GM10847 (cell line): ENCODE data around the gene PLLP.

Source experiments
- POLR2A ChIP-seq: IDR thresholded peaks from 2 replicates; pipeline ENCODE4 v1.6.1; 2011; ENCODE audit not compliant: insufficient read length; ENCODE audit errors: extremely low read depth

The PLLP gene

DNA sequence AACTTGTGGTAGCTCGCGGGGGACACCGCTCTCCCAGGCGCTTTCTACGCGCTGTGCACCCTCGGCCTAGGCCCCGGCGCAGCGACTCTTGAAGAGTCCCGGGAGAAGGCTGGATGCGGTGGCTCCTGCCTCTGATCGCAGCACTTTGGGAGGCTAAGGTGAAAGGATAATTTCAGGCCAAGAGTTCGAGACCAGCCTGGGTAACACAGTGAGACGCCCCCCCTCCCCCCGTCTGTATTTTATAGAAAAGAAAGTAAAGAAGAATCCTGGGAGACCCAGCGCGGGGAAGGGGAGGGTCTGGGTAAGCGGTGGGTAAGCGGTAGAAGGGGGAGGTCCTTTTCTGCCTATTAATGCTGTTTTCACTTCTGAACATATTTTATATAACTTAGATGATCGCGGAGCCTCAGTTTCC lies 486 bp upstream of the PLLP start:
- TF ChIP-seq POLR2A, result no peak

DNA sequence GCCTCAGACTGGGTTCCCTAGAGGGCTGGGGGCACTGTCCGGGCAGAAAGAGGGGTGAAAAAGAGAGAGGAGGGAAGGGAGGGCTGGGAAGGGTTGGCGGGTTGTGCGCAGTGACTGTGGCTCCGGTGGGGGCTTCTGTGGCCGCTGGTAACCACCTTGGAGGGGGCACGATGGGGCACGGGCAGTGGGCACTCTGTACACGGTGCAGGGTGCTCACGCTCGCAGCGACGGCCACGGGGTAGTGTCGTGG lies 588 bp downstream of the PLLP start:
- no peak for TF ChIP-seq POLR2A

DNA sequence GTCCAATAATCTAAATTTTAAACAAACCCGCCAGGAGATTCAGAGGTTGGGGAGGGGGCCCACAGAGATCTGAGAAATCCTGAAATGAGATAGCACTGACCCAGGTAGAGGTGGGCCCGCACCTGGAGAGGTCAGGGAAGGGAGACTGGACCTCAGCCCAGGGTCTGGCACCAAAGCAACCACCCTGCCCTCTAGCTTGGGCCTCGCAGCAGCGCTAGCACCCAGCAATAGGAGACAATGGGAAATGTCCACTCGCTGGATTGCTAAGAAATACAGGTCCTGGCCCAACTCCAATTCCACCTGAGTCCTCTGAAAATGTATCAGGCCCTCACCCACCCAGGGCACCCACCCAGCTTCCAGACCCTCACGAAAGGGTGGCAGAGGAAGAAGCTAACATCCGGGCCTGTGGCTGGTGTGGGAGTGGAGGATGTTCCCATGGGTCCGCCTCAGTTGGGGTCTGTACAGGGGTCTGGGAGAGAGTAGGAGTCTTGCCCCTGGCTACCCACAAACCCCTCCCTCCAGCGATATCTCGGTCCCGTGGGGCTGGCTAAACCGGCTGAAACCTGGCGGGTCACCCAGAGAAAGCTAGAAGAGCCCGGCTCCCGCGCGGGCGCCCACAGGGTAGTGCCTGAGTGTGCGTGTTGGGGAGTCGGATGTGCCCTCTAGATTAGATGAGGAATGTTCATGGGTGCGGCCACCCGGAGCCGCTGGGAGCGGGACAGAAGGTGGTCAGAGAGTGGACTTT lies 1.1 kb downstream of the PLLP start:
- TF ChIP-seq POLR2A, result no peak

GRCh38 chr16:57282510-57283213 lies 1.8 kb downstream of the PLLP start:
- TF ChIP-seq POLR2A, result no peak

- TF ChIP-seq POLR2A, result no peak
Measured at GRCh38 chr16:57281791-57282190, 2.7 kb downstream of the PLLP start.

DNA sequence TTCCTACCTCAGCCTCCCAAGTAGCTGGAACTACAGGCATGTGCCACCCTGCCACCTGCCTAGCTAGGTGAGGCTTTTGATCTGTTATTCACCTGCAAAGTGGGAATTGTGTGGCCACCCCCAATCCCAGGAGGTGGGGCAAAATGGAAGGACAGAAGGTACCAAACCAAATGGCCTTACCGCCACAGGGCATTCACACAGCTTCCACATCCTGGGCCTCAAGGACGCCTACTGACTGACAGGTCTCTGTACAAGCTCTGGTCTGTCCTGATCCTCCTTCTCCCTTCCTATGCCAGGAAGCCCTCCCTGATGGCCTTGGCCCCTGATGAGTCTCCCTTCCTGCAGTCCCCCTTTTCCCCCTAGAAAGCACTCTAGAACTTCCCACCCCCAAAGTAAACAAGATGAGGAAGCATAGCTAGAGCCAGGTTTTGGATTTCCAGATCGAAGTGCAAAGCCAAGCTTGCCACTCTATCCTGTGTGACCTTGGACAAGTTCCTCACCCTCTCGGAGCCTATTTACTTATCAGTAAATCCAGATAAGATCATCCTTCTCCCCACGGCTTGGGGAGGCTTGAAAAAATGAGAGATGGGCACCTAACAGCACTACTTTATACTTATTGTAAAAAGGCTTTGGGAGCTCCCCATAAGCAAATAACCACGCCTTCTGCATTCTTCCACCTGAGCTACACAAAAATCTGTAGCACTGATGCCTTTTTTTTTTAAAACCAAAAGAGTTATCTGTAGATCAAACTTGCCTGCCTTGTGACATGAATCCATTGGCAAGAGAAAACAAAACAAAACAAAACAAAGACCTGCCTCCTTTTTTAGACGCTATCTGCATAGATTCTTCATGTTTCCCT lies 4.5 kb downstream of the PLLP start:
- no peak for TF ChIP-seq POLR2A

GRCh38 chr16:57278494-57278893 lies 6.0 kb downstream of the PLLP start:
- TF ChIP-seq POLR2A, result no peak

DNA sequence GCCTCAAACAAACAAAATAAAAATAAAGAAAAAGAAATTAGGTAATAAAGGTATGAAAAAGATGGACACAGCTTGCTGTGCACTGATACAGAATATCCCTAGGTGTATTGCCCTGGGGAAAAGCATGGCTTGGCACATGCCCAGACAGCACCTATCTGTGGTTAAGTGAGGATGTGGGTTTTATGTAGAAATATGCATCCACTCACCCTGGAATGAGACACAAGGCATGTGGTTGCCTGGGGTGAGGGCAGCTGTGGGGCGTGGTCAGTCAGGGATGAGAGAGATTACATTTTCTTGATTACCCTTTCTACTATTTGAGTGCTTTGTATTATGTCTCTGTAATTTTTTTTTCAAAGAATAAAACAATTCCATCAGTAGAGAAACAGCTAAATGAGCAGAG lies 6.9 kb downstream of the PLLP start:
- TF ChIP-seq POLR2A, result no peak

DNA sequence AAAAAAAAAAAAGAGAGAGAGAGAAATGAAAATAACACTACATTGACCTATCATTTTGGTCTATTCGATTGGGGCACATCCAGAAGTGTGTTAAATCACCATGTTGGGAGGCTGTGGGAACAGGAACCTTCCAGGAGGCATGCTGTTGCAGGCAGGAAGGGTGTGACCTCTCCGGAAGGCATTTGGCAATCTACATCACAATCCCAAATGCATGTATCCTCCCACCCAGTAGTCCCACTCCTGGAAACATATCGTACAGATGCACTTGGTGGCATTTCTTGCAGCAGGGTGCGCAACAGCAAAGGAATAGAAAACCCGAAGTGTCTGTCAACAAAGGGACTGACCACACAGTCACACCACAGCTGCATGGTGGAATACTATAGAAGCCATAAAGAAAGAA lies 7.9 kb downstream of the PLLP start:
- no peak for TF ChIP-seq POLR2A

GRCh38 chr16:57273826-57274225 lies 10.6 kb downstream of the PLLP start:
- no peak for TF ChIP-seq POLR2A

- TF ChIP-seq POLR2A, result no peak
Measured at GRCh38 chr16:57273359-57273758, 11.1 kb downstream of the PLLP start.

GRCh38 chr16:57271867-57272495 lies 12.5 kb downstream of the PLLP start:
- no peak for TF ChIP-seq POLR2A

- no peak for TF ChIP-seq POLR2A
Measured at GRCh38 chr16:57271063-57271345, 13.5 kb downstream of the PLLP start.

DNA sequence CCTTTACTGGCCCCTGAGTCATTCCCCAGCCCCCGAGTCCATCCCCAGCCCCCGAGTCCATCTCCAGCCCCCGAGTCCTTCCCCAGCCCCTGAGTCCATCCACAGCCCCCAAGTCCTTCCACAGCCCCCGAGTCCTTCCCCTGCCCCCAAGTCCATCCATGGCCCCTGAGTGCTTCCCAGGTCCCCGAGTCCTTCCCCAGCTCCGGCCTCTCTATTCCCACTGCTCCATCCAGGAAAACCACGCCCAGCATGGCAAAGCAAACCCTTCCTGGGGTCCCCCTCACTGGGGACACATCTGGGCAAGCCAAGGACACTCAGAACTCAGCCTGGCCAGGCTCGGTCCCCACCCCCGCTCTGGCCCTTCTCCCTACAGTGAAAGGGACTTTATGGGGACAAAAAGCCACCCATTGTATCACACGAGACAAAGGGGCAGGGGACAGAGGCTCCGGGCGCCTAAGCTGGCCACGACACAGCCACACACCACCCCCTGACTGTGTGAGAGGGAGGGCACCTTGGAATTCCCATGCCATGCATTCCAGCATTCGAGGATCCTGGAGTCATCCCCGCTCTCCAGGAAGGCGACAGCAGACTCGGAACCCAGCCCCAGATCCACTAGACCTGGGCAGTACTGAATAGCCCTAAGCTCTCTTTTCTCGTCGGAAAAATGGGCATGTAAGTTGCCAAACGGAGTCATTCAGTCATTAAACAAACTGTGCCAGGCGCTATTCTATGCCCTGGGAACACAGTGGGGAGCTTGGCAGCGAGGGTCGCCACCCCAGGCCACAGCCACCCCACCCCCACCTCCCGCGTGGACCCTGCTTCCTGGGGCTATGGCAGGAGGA lies 14.0 kb downstream of the PLLP start:
- no peak for TF ChIP-seq POLR2A
